Activated B cell treated with CpG ODN at 0.5 μM for 24 hours (primary cell): ENCODE results near the gene SPTA1. TPM values are rescaled to one million over a fixed set of nuclear protein-coding genes. Genes with fewer than 3 reads are reported as not detected.
"Not testable (repeated sequence)": the region's sequence is repeated elsewhere in the genome, so short reads cannot be mapped to it uniquely, and the experiment has no call there.

ENCODE experiments used
- ATAC-seq: fragments of 200-7000 bp; cut with Tn5 transposase; one replicate; pipeline ENCODE4 v1.10.0; 2021; ENCODE audit warnings: low read depth, mild to moderate bottlenecking, moderate library complexity
- CTCF ChIA-PET: fragments of 350-600 bp; sonication (Branson Sonifier 250); formaldehyde crosslinking; loops from one replicate; lab custom pipeline; 2021; ENCODE audit warnings: antibody characterized with exemption; lab: Charles Lee
- POLR2A ChIA-PET: fragments of 350-600 bp; sonication (Branson Sonifier 250); formaldehyde crosslinking; loops from one replicate; lab custom pipeline; 2021; ENCODE audit warnings: antibody characterized with exemption; lab: Charles Lee
- DNase-seq: peaks from one replicate; pipeline ENCODE4 v3.0.0; 2022
- H3K27ac Mint-ChIP-seq: one replicate; pipeline ENCODE4 v1.8.0; 2020; ENCODE audit warnings: mixed read lengths
- H3K27me3 Mint-ChIP-seq: one replicate; pipeline ENCODE4 v1.8.0; 2021; ENCODE audit warnings: mixed read lengths
- H3K36me3 Mint-ChIP-seq: one replicate; pipeline ENCODE4 v1.8.0; 2021; ENCODE audit warnings: low read depth, mixed read lengths
- H3K4me1 Mint-ChIP-seq: one replicate; pipeline ENCODE4 v1.8.0; 2021; ENCODE audit warnings: mixed read lengths
- H3K4me3 Mint-ChIP-seq: one replicate; pipeline ENCODE4 v1.8.0; 2020; ENCODE audit warnings: mild to moderate bottlenecking, mixed read lengths
- H3K9me3 Mint-ChIP-seq: one replicate; pipeline ENCODE4 v1.8.0; 2020; ENCODE audit warnings: mixed read lengths
- CTCF ChIP-seq: fragments of 200-600 bp; IDR thresholded peaks from one replicate; pipeline ENCODE4 v1.8.0; 2022; ENCODE audit warnings: antibody characterized with exemption, mild to moderate bottlenecking
- intact Hi-C: fragments of 100-400 bp; cut with micrococcal nuclease; formaldehyde crosslinking; loops from one replicate; pipeline ENCODE4 v1.15.1; 2024
- total RNA-seq: library from RNA; stranded (reverse); gene quantifications from 2 replicates; pipeline ENCODE4 v1.2.3, GENCODE V29; 2022

SPTA1 gene
- total RNA-seq, 1 donor from 2014 or later: not detected

GRCh38 chr1:158689110-158689509, 2.6 kb upstream of the SPTA1 start:
- Mint-ChIP-seq H3K4me1 (no peaks in the 10 kb centered on the region), H3K27me3 (peaks cover 15% of the 10 kb centered on the region), H3K36me3 (no peaks in the 10 kb centered on the region), H3K27ac (no peak overlapping the region), H3K9me3 (no peaks in the 10 kb centered on the region), H3K4me3 (no peak overlapping the region)
- intact Hi-C loops: no loop called here
- no peak for TF ChIP-seq CTCF
- ChIA-PET POLR2A (no interaction called here), CTCF (no interaction called here)
- DNase-seq (no peak), ATAC-seq (no peak)

- CTCF ChIA-PET, ATAC-seq, H3K36me3 Mint-ChIP-seq, intact Hi-C loops, DNase-seq, H3K27ac Mint-ChIP-seq, H3K4me3 Mint-ChIP-seq, H3K4me1 Mint-ChIP-seq, H3K9me3 Mint-ChIP-seq, POLR2A ChIA-PET: not testable (repeated sequence)
- peaks cover 17% of the 10 kb centered on the region for H3K27me3 Mint-ChIP-seq
These were observed 1.8 kb upstream of the SPTA1 start for GRCh38 chr1:158688343-158688742.

GRCh38 chr1:158687037-158687436, 522 bp upstream of the SPTA1 start:
- ChIA-PET POLR2A (no interaction called here), CTCF (no interaction called here)
- ATAC-seq (no peak), DNase-seq (no peak)
- Mint-ChIP-seq H3K4me3 (no peak overlapping the region), H3K4me1 (no peaks in the 10 kb centered on the region), H3K9me3 (no peaks in the 10 kb centered on the region), H3K27ac (no peak overlapping the region), H3K27me3 (peaks cover 24% of the 10 kb centered on the region), H3K36me3 (no peaks in the 10 kb centered on the region)
- intact Hi-C loops: no loop called here
- no peak for TF ChIP-seq CTCF

GRCh38 chr1:158685085-158685484, 1.4 kb downstream of the SPTA1 start:
- ChIA-PET CTCF (no interaction called here), POLR2A (no interaction called here)
- H3K27me3 Mint-ChIP-seq: peaks cover 28% of the 10 kb centered on the region
- no peaks in the 10 kb centered on the region for H3K9me3 Mint-ChIP-seq
- intact Hi-C loops: no loop called here
- H3K4me1 Mint-ChIP-seq: no peaks in the 10 kb centered on the region
- no peak overlapping the region for H3K27ac Mint-ChIP-seq
- no peak for ATAC-seq
- no peak for TF ChIP-seq CTCF
- H3K4me3 Mint-ChIP-seq: no peak overlapping the region
- H3K36me3 Mint-ChIP-seq: no peaks in the 10 kb centered on the region
- DNase-seq: no peak

- intact Hi-C loops: no loop called here
- no peak for ATAC-seq
These were observed 4.9 kb downstream of the SPTA1 start for GRCh38 chr1:158681606-158682005.

More at GRCh38 chr1:158681606-158682005, 4.9 kb downstream of the SPTA1 start:
- Mint-ChIP-seq H3K36me3 (no peaks in the 10 kb centered on the region), H3K9me3 (no peaks in the 10 kb centered on the region), H3K4me3 (no peak overlapping the region), H3K27me3 (peaks cover 28% of the 10 kb centered on the region), H3K27ac (no peak overlapping the region), H3K4me1 (no peaks in the 10 kb centered on the region)
- TF ChIP-seq CTCF: no peak
- ChIA-PET POLR2A (no interaction called here), CTCF (no interaction called here)
- no peak for DNase-seq
